ENCODE data around the gene SLC8A1. TPM values are rescaled to one million over a fixed set of nuclear protein-coding genes. Genes with fewer than 3 reads are reported as not detected.
A peak's percentile ranks its signal among the peaks of the same experiment; 100 is the strongest.

The SLC8A1 gene
- total and polyA plus RNA-seq, 2 experiments from 2014 or later: 103 to 682 TPM

GRCh38 chr2:40281021-40281940 is 170.6 kb downstream of the SLC8A1 start:
- Histone ChIP-seq H3K27me3 (no peaks in the 10 kb centered on the region), H3K36me3 (no peaks in the 10 kb centered on the region), H3K4me1 (ENCODE audit: low read depth) (peaks cover 81% of the 10 kb centered on the region), H3K4me3 (no peak overlapping the region), H3K27ac (peak overlapping the region; percentile 92), H3K9me3 (ENCODE audit: low read depth) (no peaks in the 10 kb centered on the region)
- DNase-seq (ENCODE audit: low read depth in 1 of 2, low spot score in 1 of 2): peak; percentile 69 to 91
- TF ChIP-seq CTCF (IDR thresholded peaks at IDR 0.05; ENCODE audit: low read depth, low read length): no peak

DNA sequence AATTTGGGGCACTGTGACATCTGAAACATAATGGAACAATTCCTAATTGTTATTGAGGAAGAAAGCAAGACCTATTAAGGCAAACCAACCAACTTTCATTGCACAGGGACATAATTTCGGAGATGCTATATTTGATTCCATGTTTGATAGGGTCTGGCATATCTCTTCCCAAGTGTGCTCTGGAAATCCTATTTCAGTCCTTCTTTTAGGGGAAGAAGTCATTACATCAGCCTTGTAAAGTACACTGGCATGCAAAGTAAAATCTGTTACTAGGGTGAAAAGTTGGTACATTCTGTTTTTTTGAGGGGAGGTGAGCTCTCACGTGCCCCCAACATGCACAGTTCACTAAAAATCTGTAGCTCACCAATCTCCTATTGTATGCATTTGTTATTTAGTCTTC is 172.4 kb downstream of the SLC8A1 start:
- Histone ChIP-seq H3K27ac (peak overlapping the region; percentile 57), H3K4me3 (no peak overlapping the region), H3K27me3 (no peaks in the 10 kb centered on the region), H3K9me3 (ENCODE audit: low read depth) (no peaks in the 10 kb centered on the region), H3K36me3 (no peaks in the 10 kb centered on the region), H3K4me1 (ENCODE audit: low read depth) (peaks cover 81% of the 10 kb centered on the region)
- TF ChIP-seq CTCF (IDR thresholded peaks at IDR 0.05; ENCODE audit: low read depth, low read length): no peak
- DNase-seq (ENCODE audit: low read depth in 1 of 2, low spot score in 1 of 2): no peak

- Histone ChIP-seq H3K27ac (peak overlapping the region; percentile 57), H3K9me3 (ENCODE audit: low read depth) (no peaks in the 10 kb centered on the region), H3K36me3 (no peaks in the 10 kb centered on the region), H3K4me1 (ENCODE audit: low read depth) (peaks cover 81% of the 10 kb centered on the region), H3K4me3 (no peak overlapping the region), H3K27me3 (no peaks in the 10 kb centered on the region)
- no peak for DNase-seq (ENCODE audit: low read depth in 1 of 2, low spot score in 1 of 2)
- no peak for TF ChIP-seq CTCF (IDR thresholded peaks at IDR 0.05; ENCODE audit: low read depth, low read length)
Observed at GRCh38 chr2:40279001-40279400, 172.9 kb downstream of the SLC8A1 start.

- H3K27ac ChIP-seq: peak overlapping the region; percentile 35
- H3K4me3 ChIP-seq: no peak overlapping the region
- no peaks in the 10 kb centered on the region for H3K36me3 ChIP-seq
- TF ChIP-seq CTCF (IDR thresholded peaks at IDR 0.05; ENCODE audit: low read depth, low read length): no peak
- peaks cover 73% of the 10 kb centered on the region for H3K4me1 ChIP-seq (ENCODE audit: low read depth)
- no peak for DNase-seq (ENCODE audit: low read depth in 1 of 2, low spot score in 1 of 2)
- no peaks in the 10 kb centered on the region for H3K27me3 ChIP-seq
- no peaks in the 10 kb centered on the region for H3K9me3 ChIP-seq (ENCODE audit: low read depth)
Observed at GRCh38 chr2:40276076-40276475, 175.8 kb downstream of the SLC8A1 start.

GRCh38 chr2:40274270-40274669 is 177.6 kb downstream of the SLC8A1 start:
- no peak for TF ChIP-seq CTCF (IDR thresholded peaks at IDR 0.05; ENCODE audit: low read depth, low read length)
- Histone ChIP-seq H3K36me3 (no peaks in the 10 kb centered on the region), H3K9me3 (ENCODE audit: low read depth) (no peaks in the 10 kb centered on the region), H3K4me1 (ENCODE audit: low read depth) (peaks cover 62% of the 10 kb centered on the region), H3K4me3 (no peak overlapping the region), H3K27ac (peak overlapping the region; percentile 5), H3K27me3 (no peaks in the 10 kb centered on the region)
- DNase-seq (ENCODE audit: low read depth in 1 of 2, low spot score in 1 of 2): no peak
